Neural progenitor cell (in vitro differentiated cells): ENCODE results near the gene ARHGAP30. TPM values are rescaled to one million over a fixed set of nuclear protein-coding genes. Genes with fewer than 3 reads are reported as not detected.

Experiments used
- DNase-seq: peaks from one replicate; pipeline ENCODE4 v3.0.0-alpha.2; 2016; ENCODE audit warnings: low spot score
- H2AFZ ChIP-seq: fragments of 200-600 bp; sonication (generic); replicated peaks from 2 replicates; pipeline ENCODE4 v1.6.1; 2016; ENCODE audit warnings: antibody characterized with exemption
- H3F3A ChIP-seq: fragments of 200-600 bp; sonication (generic); 2 replicates; pipeline ENCODE4 v1.6.1; 2016; ENCODE audit warnings: antibody characterized with exemption, low read depth
- H3K27ac ChIP-seq: fragments of 200-600 bp; sonication (generic); 2 replicates; pipeline ENCODE4 v1.5.1; 2016; ENCODE audit warnings: mild to moderate bottlenecking
- H3K27me3 ChIP-seq: fragments of 200-600 bp; sonication (generic); 2 replicates; pipeline ENCODE4 v1.6.1; 2016; ENCODE audit warnings: mild to moderate bottlenecking, moderate library complexity
- H3K36me3 ChIP-seq: fragments of 200-600 bp; sonication (generic); 2 replicates; pipeline ENCODE4 v1.5.1; 2016
- H3K4me1 ChIP-seq: fragments of 200-600 bp; sonication (generic); 2 replicates; pipeline ENCODE4 v1.6.1; 2016; ENCODE audit warnings: mixed run types
- H3K4me2 ChIP-seq: fragments of 200-600 bp; sonication (generic); 2 replicates; pipeline ENCODE4 v1.6.1; 2016
- H3K4me3 ChIP-seq: fragments of 200-600 bp; sonication (generic); 2 replicates; pipeline ENCODE4 v1.5.1; 2016
- H3K79me2 ChIP-seq: fragments of 200-600 bp; sonication (generic); 2 replicates; pipeline ENCODE4 v1.6.1; 2016; ENCODE audit warnings: low read depth
- H3K9ac ChIP-seq: fragments of 200-600 bp; sonication (generic); 2 replicates; pipeline ENCODE4 v1.6.1; 2016
- H3K9me3 ChIP-seq: fragments of 200-600 bp; sonication (generic); 2 replicates; pipeline ENCODE4 v1.5.1; 2016; ENCODE audit warnings: low read depth
- H4K20me1 ChIP-seq: fragments of 200-600 bp; sonication (generic); 2 replicates; pipeline ENCODE4 v1.6.1; 2016; ENCODE audit warnings: low read depth
- H3K27ac Mint-ChIP-seq: 3 replicates; pipeline ENCODE4 v1.8.0; 2021; ENCODE audit warnings: mixed read lengths
- H3K27me3 Mint-ChIP-seq: 2 replicates; pipeline ENCODE4 v1.8.0; 2022; ENCODE audit warnings: low read depth, mild to moderate bottlenecking, inconsistent platforms, moderate library complexity, mixed read lengths; ENCODE audit not compliant: insufficient read depth
- H3K36me3 Mint-ChIP-seq: 3 replicates; pipeline ENCODE4 v1.8.0; 2021; ENCODE audit warnings: mixed read lengths
- H3K4me1 Mint-ChIP-seq: 3 replicates; pipeline ENCODE4 v1.8.0; 2021; ENCODE audit warnings: mixed read lengths
- H3K4me3 Mint-ChIP-seq: 3 replicates; pipeline ENCODE4 v1.8.0; 2021; ENCODE audit warnings: mild to moderate bottlenecking, moderate library complexity, mixed read lengths
- H3K9me3 Mint-ChIP-seq: 3 replicates; pipeline ENCODE4 v1.8.0; 2020; ENCODE audit warnings: mixed read lengths
- CTCF ChIP-seq: fragments of 200-600 bp; sonication (generic); IDR thresholded peaks from 2 replicates; pipeline ENCODE4 v1.5.1; 2017; ENCODE audit warnings: antibody characterized with exemption, mild to moderate bottlenecking
- EZH2 ChIP-seq: fragments of 200-600 bp; sonication (generic); IDR thresholded peaks from 2 replicates; pipeline ENCODE4 v1.6.1; 2017; ENCODE audit warnings: antibody characterized with exemption, mild to moderate bottlenecking, moderate library complexity
- EZH2phosphoT487 ChIP-seq: fragments of 200-600 bp; sonication (generic); IDR thresholded peaks from 2 replicates; pipeline ENCODE4 v1.6.1; 2017; ENCODE audit warnings: antibody characterized with exemption
- total RNA-seq: library from RNA; depleted of rRNA; stranded (reverse); fragments of >200 nt; gene quantifications from 2 replicates; pipeline ENCODE4 v1.2.3, GENCODE V29; 2015; ENCODE audit warnings: low replicate concordance

Gene ARHGAP30
- total RNA-seq, 1 donor from 2014 or later = not detected

- peaks cover 6% of the 10 kb centered on the region for H3K27me3 Mint-ChIP-seq
- peak within 1 kb of the TSS; percentile 93 for H2AFZ ChIP-seq
These were observed 23.7 kb downstream of the ARHGAP30 start, which contains the start of gene USF1 for GRCh38 chr1:161045736-161046604. USF1 (minus strand) TSS chr1:161045977; CDS start chr1:161043275, 2,702 bp downstream.

GRCh38 chr1:161044908-161045735, 24.6 kb downstream of the ARHGAP30 start:
- H3F3A ChIP-seq = peaks cover 15% of the 10 kb centered on the region
- H3K27ac Mint-ChIP-seq = peak overlapping the region; percentile 100
- H3K9me3 ChIP-seq = no peaks in the 10 kb centered on the region
- peaks cover 11% of the 10 kb centered on the region for H4K20me1 ChIP-seq
- no peaks in the 10 kb centered on the region for H3K36me3 ChIP-seq
- peak overlapping the region; percentile 67 for H3K4me3 ChIP-seq
- peak overlapping the region; percentile 96 for H3K4me3 Mint-ChIP-seq
- peaks cover 11% of the 10 kb centered on the region for H3K4me1 Mint-ChIP-seq
- H3K36me3 Mint-ChIP-seq = peaks cover 25% of the 10 kb centered on the region
- peak overlapping the region; percentile 93 for H2AFZ ChIP-seq
- H3K9me3 Mint-ChIP-seq = peaks cover 35% of the 10 kb centered on the region
- H3K9ac ChIP-seq = peak overlapping the region; percentile 83
- H3K27ac ChIP-seq = peak overlapping the region; percentile 95
- H3K79me2 ChIP-seq = peaks cover 27% of the 10 kb centered on the region
- peaks cover 12% of the 10 kb centered on the region for H3K4me1 ChIP-seq
- H3K27me3 Mint-ChIP-seq = peaks cover 6% of the 10 kb centered on the region
- H3K27me3 ChIP-seq = peaks cover 9% of the 10 kb centered on the region
- peak; percentile 77 for DNase-seq
- peak overlapping the region; percentile 83 for H3K4me2 ChIP-seq
- peak; percentile 34 for TF ChIP-seq EZH2
- no peak for TF ChIP-seq EZH2phosphoT487
- no peak for TF ChIP-seq CTCF

More at GRCh38 chr1:161045736-161046604, 23.7 kb downstream of the ARHGAP30 start, which contains the start of gene USF1:
- H3K4me2 ChIP-seq = peak within 1 kb of the TSS; percentile 83
- H4K20me1 ChIP-seq = peaks cover 11% of the 10 kb centered on the region
- H3K27ac ChIP-seq = peak within 1 kb of the TSS; percentile 95
- H3K36me3 Mint-ChIP-seq = peaks cover 22% of the 10 kb centered on the region
- H3K27ac Mint-ChIP-seq = peak within 1 kb of the TSS; percentile 100
- H3K9ac ChIP-seq = peak within 1 kb of the TSS; percentile 83
- peak; percentile 98 for DNase-seq
- no peaks in the 10 kb centered on the region for H3K9me3 ChIP-seq
- H3K4me3 ChIP-seq = peak within 1 kb of the TSS; percentile 67
- peaks cover 11% of the 10 kb centered on the region for H3K4me1 Mint-ChIP-seq
- H3F3A ChIP-seq = peaks cover 14% of the 10 kb centered on the region
- TF ChIP-seq EZH2phosphoT487 (peak; percentile 37), EZH2 (peak; percentile 80), CTCF (no peak)
- H3K36me3 ChIP-seq = no peaks in the 10 kb centered on the region
- peak within 1 kb of the TSS; percentile 96 for H3K4me3 Mint-ChIP-seq
- H3K79me2 ChIP-seq = peaks cover 27% of the 10 kb centered on the region
- peaks cover 9% of the 10 kb centered on the region for H3K27me3 ChIP-seq
- peaks cover 35% of the 10 kb centered on the region for H3K9me3 Mint-ChIP-seq
- H3K4me1 ChIP-seq = peaks cover 12% of the 10 kb centered on the region

GRCh38 chr1:161044535-161044907, 25.2 kb downstream of the ARHGAP30 start:
- H3K79me2 ChIP-seq = peaks cover 27% of the 10 kb centered on the region
- peaks cover 12% of the 10 kb centered on the region for H3K4me1 ChIP-seq
- no peak overlapping the region for H3K27ac Mint-ChIP-seq
- H3K9me3 ChIP-seq = no peaks in the 10 kb centered on the region
- H3K4me3 Mint-ChIP-seq = peak overlapping the region; percentile 96
- H3K4me1 Mint-ChIP-seq = peaks cover 11% of the 10 kb centered on the region
- H2AFZ ChIP-seq = no peak overlapping the region
- H3K4me3 ChIP-seq = peak overlapping the region; percentile 67
- peak; percentile 31 for DNase-seq
- TF ChIP-seq CTCF = no peak
- H3K27me3 ChIP-seq = peaks cover 9% of the 10 kb centered on the region
- H4K20me1 ChIP-seq = peaks cover 11% of the 10 kb centered on the region
- H3K27me3 Mint-ChIP-seq = peaks cover 6% of the 10 kb centered on the region
- H3K27ac ChIP-seq = no peak overlapping the region
- H3K9me3 Mint-ChIP-seq = peaks cover 30% of the 10 kb centered on the region
- peaks cover 29% of the 10 kb centered on the region for H3K36me3 Mint-ChIP-seq
- peak overlapping the region; percentile 83 for H3K9ac ChIP-seq
- peaks cover 21% of the 10 kb centered on the region for H3F3A ChIP-seq
- no peaks in the 10 kb centered on the region for H3K36me3 ChIP-seq
- peak overlapping the region; percentile 83 for H3K4me2 ChIP-seq
